ENCODE data around the gene SLC27A1.
"Not testable (repeated sequence)": the region's sequence is repeated elsewhere in the genome, so short reads cannot be mapped to it uniquely, and the experiment has no call there.

SLC27A1 gene

DNA sequence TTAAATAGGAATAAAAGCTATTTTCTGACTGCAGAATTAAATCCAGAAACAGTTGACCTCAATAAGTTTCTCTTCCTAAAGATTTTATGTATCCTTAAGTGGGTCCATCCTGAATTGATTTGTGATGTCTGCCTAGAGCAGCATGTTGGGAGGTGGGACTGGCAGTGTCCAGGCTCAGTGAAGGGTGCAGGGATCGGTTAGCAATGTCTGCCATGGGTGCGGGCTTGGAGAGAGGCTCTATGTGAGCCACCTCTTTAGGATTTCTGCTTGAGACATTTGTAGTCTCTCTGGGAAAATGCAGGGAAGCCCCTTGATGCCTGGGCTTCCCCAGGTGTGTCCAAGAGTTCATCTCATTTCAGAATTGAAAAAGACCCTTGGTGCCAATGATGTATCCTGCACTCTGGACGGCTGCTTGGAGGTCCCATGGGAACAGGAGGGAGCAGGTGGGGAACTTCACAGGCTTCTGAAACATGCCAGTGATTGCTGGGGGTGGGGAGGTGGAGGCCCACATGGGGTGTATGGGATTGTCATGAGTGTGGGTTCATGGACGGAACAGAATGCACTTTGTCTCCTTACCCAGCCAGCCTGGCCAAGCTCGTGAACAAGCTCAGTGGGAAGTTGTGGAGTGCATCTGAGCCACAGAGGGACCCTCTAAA, 78.9 kb downstream of the SLC27A1 start:
- Histone ChIP-seq H3K36me3 (ENCODE audit: control insufficient read depth in 2 of 2, insufficient read depth in 2 of 2, low read length in 2 of 2) (no peaks in the 10 kb centered on the region), H3K4me1 (ENCODE audit: control insufficient read depth in 2 of 2, insufficient read depth in 2 of 2, low read length in 2 of 2) (no peaks in the 10 kb centered on the region), H3K27me3 (ENCODE audit: control insufficient read depth in 2 of 2, insufficient read depth in 2 of 2, low read length in 2 of 2) (no peaks in the 10 kb centered on the region), H3K9ac (ENCODE audit: low read depth in 1 of 2, low read length in 2 of 2) (no peak overlapping the region), H3K4me3 (ENCODE audit: low read length in 2 of 2) (no peak overlapping the region), H3K9me3 (ENCODE audit: control insufficient read depth in 2 of 2, low read length in 2 of 2) (no peaks in the 10 kb centered on the region), H3K27ac (ENCODE audit: low read depth in 2 of 2, low read length in 2 of 2) (no peak overlapping the region)

- Histone ChIP-seq H3K4me1 (ENCODE audit: control insufficient read depth in 2 of 2, insufficient read depth in 2 of 2, low read length in 2 of 2) (peaks cover 3 to 4% of the 10 kb centered on the region in 2 donors), H3K27ac (ENCODE audit: low read depth in 2 of 2, low read length in 2 of 2) (no peak overlapping the region), H3K9me3 (ENCODE audit: control insufficient read depth in 2 of 2, low read length in 2 of 2) (no peaks in the 10 kb centered on the region)
These were observed 79.8 kb downstream of the SLC27A1 start for GRCh38 chr19:17550076-17550667.

GRCh38 chr19:17552735-17553134, 82.4 kb downstream of the SLC27A1 start:
- not testable (repeated sequence) for H3K4me3 ChIP-seq (ENCODE audit: low read length in 2 of 2); H3K36me3 ChIP-seq (ENCODE audit: control insufficient read depth in 2 of 2, insufficient read depth in 2 of 2, low read length in 2 of 2); H3K27me3 ChIP-seq (ENCODE audit: control insufficient read depth in 2 of 2, insufficient read depth in 2 of 2, low read length in 2 of 2); H3K27ac ChIP-seq (ENCODE audit: low read depth in 2 of 2, low read length in 2 of 2); H3K9me3 ChIP-seq (ENCODE audit: control insufficient read depth in 2 of 2, low read length in 2 of 2); H3K9ac ChIP-seq (ENCODE audit: low read depth in 1 of 2, low read length in 2 of 2)
- H3K4me1 ChIP-seq (ENCODE audit: control insufficient read depth in 2 of 2, insufficient read depth in 2 of 2, low read length in 2 of 2), result peaks cover 10 to 13% of the 10 kb centered on the region in 2 donors

More at GRCh38 chr19:17550076-17550667, 79.8 kb downstream of the SLC27A1 start:
- Histone ChIP-seq H3K27me3 (ENCODE audit: control insufficient read depth in 2 of 2, insufficient read depth in 2 of 2, low read length in 2 of 2) (no peaks in the 10 kb centered on the region), H3K9ac (ENCODE audit: low read depth in 1 of 2, low read length in 2 of 2) (no peak overlapping the region), H3K36me3 (ENCODE audit: control insufficient read depth in 2 of 2, insufficient read depth in 2 of 2, low read length in 2 of 2) (no peaks in the 10 kb centered on the region), H3K4me3 (ENCODE audit: low read length in 2 of 2) (no peak overlapping the region)

GRCh38 chr19:17553256-17553655, 82.9 kb downstream of the SLC27A1 start:
- Histone ChIP-seq H3K4me3 (ENCODE audit: low read length in 2 of 2) (no peak overlapping the region), H3K4me1 (ENCODE audit: control insufficient read depth in 2 of 2, insufficient read depth in 2 of 2, low read length in 2 of 2) (peaks cover 10 to 13% of the 10 kb centered on the region in 2 donors), H3K9ac (ENCODE audit: low read depth in 1 of 2, low read length in 2 of 2) (no peak overlapping the region), H3K27ac (ENCODE audit: low read depth in 2 of 2, low read length in 2 of 2) (peak overlapping the region; percentile 3 to 14), H3K9me3 (ENCODE audit: control insufficient read depth in 2 of 2, low read length in 2 of 2) (no peaks in the 10 kb centered on the region), H3K27me3 (ENCODE audit: control insufficient read depth in 2 of 2, insufficient read depth in 2 of 2, low read length in 2 of 2) (no peaks in the 10 kb centered on the region), H3K36me3 (ENCODE audit: control insufficient read depth in 2 of 2, insufficient read depth in 2 of 2, low read length in 2 of 2) (no peaks in the 10 kb centered on the region)

DNA sequence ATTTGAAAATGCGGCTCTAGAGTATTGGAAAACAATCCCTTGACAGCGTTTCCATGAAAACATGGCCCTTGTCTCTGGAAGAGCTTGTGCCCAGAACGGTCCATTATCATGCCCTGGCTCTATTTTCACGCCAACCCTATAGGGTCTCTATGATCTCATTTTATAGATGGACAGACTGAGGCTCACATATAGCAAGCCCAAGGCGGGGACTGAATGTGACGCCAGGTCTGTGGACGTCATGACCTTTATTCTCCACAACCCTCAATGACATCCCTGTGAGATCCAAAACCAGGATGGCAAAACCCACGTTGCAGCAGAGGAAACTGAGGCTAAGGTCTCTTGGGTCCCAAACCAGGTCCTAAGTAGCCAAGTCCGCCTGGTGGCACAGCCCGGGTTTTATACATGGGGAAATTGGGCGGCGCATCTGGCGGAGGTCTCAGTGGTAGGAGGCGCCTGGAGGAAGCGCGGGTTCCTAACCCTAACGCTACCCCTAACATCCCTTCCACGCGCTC, 84.7 kb downstream of the SLC27A1 start:
- H3K9me3 ChIP-seq (ENCODE audit: control insufficient read depth in 2 of 2, low read length in 2 of 2), result no peaks in the 10 kb centered on the region
- H3K27me3 ChIP-seq (ENCODE audit: control insufficient read depth in 2 of 2, insufficient read depth in 2 of 2, low read length in 2 of 2), result no peaks in the 10 kb centered on the region
- peaks cover 7 to 11% of the 10 kb centered on the region in 2 donors for H3K36me3 ChIP-seq (ENCODE audit: control insufficient read depth in 2 of 2, insufficient read depth in 2 of 2, low read length in 2 of 2)
- H3K27ac ChIP-seq (ENCODE audit: low read depth in 2 of 2, low read length in 2 of 2), result peak overlapping the region; percentile 15 to 43
- peak overlapping the region; percentile 86 to 87 for H3K4me3 ChIP-seq (ENCODE audit: low read length in 2 of 2)
- H3K9ac ChIP-seq (ENCODE audit: low read depth in 1 of 2, low read length in 2 of 2), result peak overlapping the region; percentile 69 to 75
- peaks cover 10 to 13% of the 10 kb centered on the region in 2 donors for H3K4me1 ChIP-seq (ENCODE audit: control insufficient read depth in 2 of 2, insufficient read depth in 2 of 2, low read length in 2 of 2)

DNA sequence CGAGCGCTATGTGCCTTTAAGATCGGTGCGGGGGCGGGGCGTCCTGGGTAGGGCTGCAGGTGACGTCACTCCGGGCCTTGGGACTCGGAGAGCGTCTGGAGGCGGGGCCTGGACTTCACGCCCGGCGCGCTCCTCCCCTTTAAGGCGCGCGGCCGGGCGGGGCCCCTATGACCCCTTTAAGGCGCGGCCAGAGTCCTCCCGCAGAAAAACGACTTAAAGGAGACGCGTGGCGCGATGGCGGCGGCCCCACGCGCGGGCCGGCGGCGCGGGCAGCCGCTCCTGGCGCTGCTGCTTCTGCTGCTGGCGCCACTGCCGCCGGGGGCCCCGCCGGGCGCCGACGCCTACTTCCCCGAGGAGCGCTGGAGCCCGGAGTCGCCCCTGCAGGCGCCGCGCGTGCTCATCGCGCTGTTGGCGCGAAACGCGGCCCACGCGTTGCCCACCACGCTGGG, 85.2 kb downstream of the SLC27A1 start, which contains the start of gene COLGALT1:
Gene COLGALT1 (plus strand): TSS at position 170 of the 449 bp plus-strand sequence. CDS start 65 bp downstream, at position 235.
- peaks cover 10 to 13% of the 10 kb centered on the region in 2 donors for H3K4me1 ChIP-seq (ENCODE audit: control insufficient read depth in 2 of 2, insufficient read depth in 2 of 2, low read length in 2 of 2)
- H3K36me3 ChIP-seq (ENCODE audit: control insufficient read depth in 2 of 2, insufficient read depth in 2 of 2, low read length in 2 of 2), result peaks cover 10 to 16% of the 10 kb centered on the region in 2 donors
- no peaks in the 10 kb centered on the region for H3K27me3 ChIP-seq (ENCODE audit: control insufficient read depth in 2 of 2, insufficient read depth in 2 of 2, low read length in 2 of 2)
- H3K9ac ChIP-seq (ENCODE audit: low read depth in 1 of 2, low read length in 2 of 2), result peak within 1 kb of the TSS; percentile 84 to 91
- H3K9me3 ChIP-seq (ENCODE audit: control insufficient read depth in 2 of 2, low read length in 2 of 2), result no peaks in the 10 kb centered on the region
- peak within 1 kb of the TSS; percentile 85 to 92 for H3K27ac ChIP-seq (ENCODE audit: low read depth in 2 of 2, low read length in 2 of 2)
- H3K4me3 ChIP-seq (ENCODE audit: low read length in 2 of 2), result peak within 1 kb of the TSS; percentile 86 to 87
